AG04449 (cell line): Measurements from ENCODE around the gene CLTCL1.
"Not testable (repeated sequence)": the region's sequence is repeated elsewhere in the genome, so short reads cannot be mapped to it uniquely, and the experiment has no call there.

ENCODE experiments used
- CTCF ChIA-PET: fragments of 350-600 bp; formaldehyde crosslinking; extraction: SDS; loops from one replicate; lab custom pipeline; 2021; ENCODE audit warnings: antibody characterized with exemption; lab: Yijun Ruan, JAX
- POLR2A ChIA-PET: fragments of 400-600, 350-600 bp; formaldehyde crosslinking; extraction: SDS; loops from one replicate; lab custom pipeline; 2020; ENCODE audit warnings: antibody characterized with exemption, inconsistent platforms; lab: Yijun Ruan, JAX
- DNase-seq: peaks from one replicate; pipeline ENCODE4 v3.0.0-alpha.2; 2010; ENCODE audit warnings: low read depth, low spot score
- H3K4me3 ChIP-seq: 2 replicates; pipeline ENCODE4 v1.5.1; 2011; ENCODE audit warnings: low read depth, mild to moderate bottlenecking, control low read depth, low read length
- TF ChIP-seq, protein P1 (sequence below): IDR thresholded peaks from one replicate; pipeline ENCODE4 v1.5.1; 2011; ENCODE audit warnings: mild to moderate bottlenecking, moderate library complexity, low read length, control low read depth, inconsistent platforms; ENCODE audit not compliant: insufficient read depth; ENCODE audit errors: missing control alignments

The CLTCL1 gene

DNA sequence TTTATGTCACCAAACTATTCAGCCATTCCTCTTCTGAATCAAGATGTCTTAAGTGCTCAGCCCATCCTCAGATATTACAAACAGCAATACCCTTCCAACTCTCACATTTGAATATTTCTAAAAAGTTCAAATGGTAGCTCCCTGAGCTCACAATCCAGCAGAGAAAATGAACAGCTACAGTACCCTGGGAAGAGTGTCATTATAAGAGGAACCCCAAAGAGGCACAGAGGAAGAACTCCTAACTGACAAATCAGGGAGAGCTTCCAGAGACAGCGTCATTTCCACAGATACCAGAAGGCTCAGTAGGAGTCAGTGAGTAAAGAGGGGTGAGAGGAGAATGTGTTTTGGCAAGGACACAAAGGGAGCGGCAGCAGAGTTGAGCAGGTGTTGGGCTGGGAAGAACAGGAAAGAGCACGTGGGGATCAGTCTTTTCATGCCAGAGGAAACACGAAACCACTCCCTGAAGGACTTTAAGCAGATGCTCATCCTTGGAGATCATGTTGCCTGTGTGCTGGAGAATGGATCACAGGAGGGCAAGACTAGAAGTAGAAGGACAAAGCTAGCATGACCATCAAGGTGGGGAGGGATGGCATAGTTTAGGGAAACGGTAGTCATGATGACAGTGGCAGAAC, 4.3 kb downstream of the CLTCL1 start:
- ChIA-PET CTCF (interaction anchor here (0.6 to 1.5 kb wide), 8 partner anchors 13 to 343 kb away, joined by 3 to 9 read pairs (median 3); partner anchors contain the start of gene SLC25A1), POLR2A (no interaction called here)
- no peak for DNase-seq
- TF ChIP-seq, protein P1, sequence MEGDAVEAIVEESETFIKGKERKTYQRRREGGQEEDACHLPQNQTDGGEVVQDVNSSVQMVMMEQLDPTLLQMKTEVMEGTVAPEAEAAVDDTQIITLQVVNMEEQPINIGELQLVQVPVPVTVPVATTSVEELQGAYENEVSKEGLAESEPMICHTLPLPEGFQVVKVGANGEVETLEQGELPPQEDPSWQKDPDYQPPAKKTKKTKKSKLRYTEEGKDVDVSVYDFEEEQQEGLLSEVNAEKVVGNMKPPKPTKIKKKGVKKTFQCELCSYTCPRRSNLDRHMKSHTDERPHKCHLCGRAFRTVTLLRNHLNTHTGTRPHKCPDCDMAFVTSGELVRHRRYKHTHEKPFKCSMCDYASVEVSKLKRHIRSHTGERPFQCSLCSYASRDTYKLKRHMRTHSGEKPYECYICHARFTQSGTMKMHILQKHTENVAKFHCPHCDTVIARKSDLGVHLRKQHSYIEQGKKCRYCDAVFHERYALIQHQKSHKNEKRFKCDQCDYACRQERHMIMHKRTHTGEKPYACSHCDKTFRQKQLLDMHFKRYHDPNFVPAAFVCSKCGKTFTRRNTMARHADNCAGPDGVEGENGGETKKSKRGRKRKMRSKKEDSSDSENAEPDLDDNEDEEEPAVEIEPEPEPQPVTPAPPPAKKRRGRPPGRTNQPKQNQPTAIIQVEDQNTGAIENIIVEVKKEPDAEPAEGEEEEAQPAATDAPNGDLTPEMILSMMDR: no peak
- no peak overlapping the region for H3K4me3 ChIP-seq

DNA sequence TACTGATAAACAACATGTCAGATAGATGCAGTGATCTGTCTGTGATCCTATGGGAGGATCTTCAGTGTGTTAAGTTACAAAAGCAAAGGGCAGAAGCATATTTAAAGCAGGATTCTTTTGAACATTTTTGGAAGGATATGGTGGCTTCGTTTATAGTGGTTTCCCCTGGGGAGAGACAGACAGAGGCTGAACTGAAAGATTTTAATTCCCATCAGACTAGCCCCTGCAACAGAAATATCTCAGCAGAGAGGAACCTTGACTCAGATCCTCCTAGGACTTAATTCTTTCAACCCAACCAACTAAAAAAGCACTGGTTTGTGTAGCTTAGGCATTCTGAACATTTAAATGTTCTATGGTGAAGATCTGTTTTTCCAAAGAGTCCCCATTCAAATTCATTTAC, 5.7 kb downstream of the CLTCL1 start:
- POLR2A ChIA-PET: no interaction called here
- no peak overlapping the region for H3K4me3 ChIP-seq
- CTCF ChIA-PET: interaction anchor here (0.6 to 2.1 kb wide), 7 partner anchors 10 to 345 kb away, joined by 3 to 9 read pairs (median 4); partner anchors contain the start of gene SLC25A1
- TF ChIP-seq, protein P1: no peak
- no peak for DNase-seq

DNA sequence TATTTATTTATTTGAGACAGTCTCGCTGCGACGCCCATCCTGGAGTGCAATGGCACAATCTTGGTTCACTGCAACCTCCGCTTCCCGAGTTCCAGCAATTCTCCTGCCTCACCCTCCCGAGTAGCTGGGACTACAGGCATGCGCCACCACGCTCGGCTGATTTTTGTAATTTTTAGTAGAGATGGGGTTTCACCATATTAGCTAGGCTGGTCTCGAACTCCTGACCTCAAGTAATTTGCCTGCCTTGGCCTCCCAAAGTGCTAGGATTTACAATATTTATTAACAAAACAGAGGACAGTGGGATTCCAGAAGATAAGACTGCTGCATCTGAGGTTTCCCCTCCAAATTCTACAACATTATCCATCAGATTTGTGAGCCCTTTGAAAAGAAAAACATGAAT, 12.4 kb downstream of the CLTCL1 start:
- DNase-seq, H3K4me3 ChIP-seq, POLR2A ChIA-PET, CTCF ChIA-PET: not testable (repeated sequence)

DNA sequence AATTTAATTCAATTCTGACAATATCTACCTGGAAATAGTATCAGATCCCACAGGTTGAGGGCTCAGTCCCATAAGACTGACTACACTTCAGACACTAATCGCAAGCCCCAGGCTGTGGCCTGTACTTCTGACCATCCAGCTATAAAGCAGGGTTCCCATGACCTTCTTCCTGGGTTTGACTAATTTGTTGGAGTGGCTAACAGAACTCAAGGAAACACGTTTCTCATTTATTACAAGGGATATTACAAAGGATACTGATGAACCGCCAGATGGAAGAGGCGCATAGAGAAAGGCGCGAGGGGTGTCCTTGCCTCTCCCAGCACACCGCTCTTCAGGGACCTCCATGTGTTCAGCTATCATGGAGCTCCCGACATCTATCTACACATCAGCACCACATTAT, 13.7 kb downstream of the CLTCL1 start:
- CTCF ChIA-PET: interaction anchor here (0.5 kb wide), 1 partner anchor 85 kb away, joined by 3 read pairs; no protein-coding TSS in a partner anchor
- H3K4me3 ChIP-seq: no peak overlapping the region
- TF ChIP-seq, protein P1: no peak
- DNase-seq: no peak
- POLR2A ChIA-PET: no interaction called here

DNA sequence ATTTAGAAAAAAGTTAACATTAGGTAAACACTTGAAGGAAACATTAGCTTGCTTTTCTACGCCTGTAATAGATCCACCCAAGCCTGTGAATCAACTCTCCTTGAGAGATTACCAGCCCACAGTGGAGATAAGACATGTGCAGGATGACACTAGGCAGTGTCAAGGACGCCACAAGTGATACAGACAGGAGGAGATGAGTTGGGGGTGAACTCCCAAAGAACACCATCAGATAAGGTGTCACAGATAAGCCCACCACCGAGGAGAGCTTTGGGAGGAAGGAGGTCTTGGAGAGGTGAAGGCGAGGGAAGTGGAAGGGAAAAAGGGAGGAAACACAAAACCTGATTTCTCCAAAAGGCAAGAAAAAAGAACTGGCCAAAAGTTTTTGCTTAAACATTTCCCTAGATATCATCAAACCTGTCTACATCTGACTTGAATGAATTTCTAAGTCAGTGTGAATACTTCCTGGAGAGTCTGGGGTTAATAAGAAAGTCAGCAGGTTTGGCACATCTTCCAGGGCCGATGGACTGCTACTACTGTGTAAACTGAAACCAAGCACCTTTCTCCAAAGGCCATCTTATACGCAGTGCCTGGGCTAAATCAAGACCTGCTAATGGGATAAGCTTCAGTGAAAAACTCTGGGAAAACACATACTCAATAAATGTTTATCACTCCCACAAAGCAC, 15.5 kb downstream of the CLTCL1 start:
- no peak overlapping the region for H3K4me3 ChIP-seq
- DNase-seq: no peak
- TF ChIP-seq, protein P1: no peak
- CTCF ChIA-PET: interaction anchor here (1.7 kb wide), 1 partner anchor 9 kb away, joined by 8 read pairs; no protein-coding TSS in a partner anchor
- POLR2A ChIA-PET: no interaction called here

DNA sequence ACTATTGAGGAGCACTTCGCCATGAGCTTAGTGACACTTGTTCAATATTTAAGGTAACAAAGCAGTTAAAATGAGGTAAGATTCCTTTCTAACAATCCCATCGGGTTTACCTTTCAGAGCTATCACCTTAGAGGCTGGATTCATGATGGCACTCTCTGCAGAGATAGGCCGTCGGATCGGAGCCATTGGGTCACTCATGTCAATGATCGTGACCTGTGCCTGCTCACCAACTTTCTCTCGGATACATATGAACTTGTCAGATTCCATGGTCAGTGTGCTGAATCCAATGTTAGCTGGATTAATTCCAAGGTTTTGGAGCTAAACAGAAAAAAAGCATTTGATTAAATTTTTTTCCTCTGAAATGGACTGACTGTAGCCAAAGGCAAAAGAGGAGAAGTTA, 16.0 kb downstream of the CLTCL1 start:
- ChIA-PET POLR2A (no interaction called here), CTCF (interaction anchor here (1.7 kb wide), 1 partner anchor 10 kb away, joined by 8 read pairs; no protein-coding TSS in a partner anchor)
- no peak overlapping the region for H3K4me3 ChIP-seq
- no peak for DNase-seq
- TF ChIP-seq, protein P1: no peak
